ENCODE data around the gene SSBP3.

GRCh38 chr1:54282101-54282847 lies 123.9 kb downstream of the SSBP3 start:
- TF ChIP-seq CTCF (IDR thresholded peaks at IDR 0.05; ENCODE audit: low read depth, low read length): no peak
- TF ChIP-seq EZH2phosphoT487 (IDR thresholded peaks at IDR 0.05; ENCODE audit: low read depth): no peak
